Tibial nerve (tissue), 3 donors: ENCODE measurements around the gene ROM1.

ENCODE experiments used
- POLR2A ChIP-seq, 2 donors: fragments of 450-650 bp; IDR thresholded peaks; one replicate each; pipeline ENCODE4 v1.6.1; 2017; ENCODE audit warnings: antibody characterized with exemption in 2 of 2, mild to moderate bottlenecking in 2 of 2, moderate library complexity in 2 of 2
- TF ChIP-seq, protein P1 (sequence below), 5 experiments: fragments of 200-600 bp in 3 of 5; fragments of 450-650 bp in 2 of 5; sonication (generic) in 3 of 5; IDR thresholded peaks; one replicate each; pipeline ENCODE4 v1.5.1; 2016 to 2019; ENCODE audit warnings: antibody characterized with exemption in 5 of 5, mild to moderate bottlenecking in 3 of 5, moderate library complexity in 2 of 5

GRCh38 chr11:62573006-62573591, 40.0 kb upstream of the ROM1 start:
- TF ChIP-seq, protein P1, sequence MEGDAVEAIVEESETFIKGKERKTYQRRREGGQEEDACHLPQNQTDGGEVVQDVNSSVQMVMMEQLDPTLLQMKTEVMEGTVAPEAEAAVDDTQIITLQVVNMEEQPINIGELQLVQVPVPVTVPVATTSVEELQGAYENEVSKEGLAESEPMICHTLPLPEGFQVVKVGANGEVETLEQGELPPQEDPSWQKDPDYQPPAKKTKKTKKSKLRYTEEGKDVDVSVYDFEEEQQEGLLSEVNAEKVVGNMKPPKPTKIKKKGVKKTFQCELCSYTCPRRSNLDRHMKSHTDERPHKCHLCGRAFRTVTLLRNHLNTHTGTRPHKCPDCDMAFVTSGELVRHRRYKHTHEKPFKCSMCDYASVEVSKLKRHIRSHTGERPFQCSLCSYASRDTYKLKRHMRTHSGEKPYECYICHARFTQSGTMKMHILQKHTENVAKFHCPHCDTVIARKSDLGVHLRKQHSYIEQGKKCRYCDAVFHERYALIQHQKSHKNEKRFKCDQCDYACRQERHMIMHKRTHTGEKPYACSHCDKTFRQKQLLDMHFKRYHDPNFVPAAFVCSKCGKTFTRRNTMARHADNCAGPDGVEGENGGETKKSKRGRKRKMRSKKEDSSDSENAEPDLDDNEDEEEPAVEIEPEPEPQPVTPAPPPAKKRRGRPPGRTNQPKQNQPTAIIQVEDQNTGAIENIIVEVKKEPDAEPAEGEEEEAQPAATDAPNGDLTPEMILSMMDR (IDR thresholded peaks at IDR 0.05) = no peak
- TF ChIP-seq POLR2A (IDR thresholded peaks at IDR 0.05) = no peak
